Liver (tissue), 9 donors: ENCODE measurements around the gene DPYD. TPM values are rescaled to one million over a fixed set of nuclear protein-coding genes. Genes with fewer than 3 reads are reported as not detected.

Experiments
- DNase-seq: peaks from one replicate; pipeline ENCODE4 v3.0.0-alpha.2; 2017; ENCODE audit warnings: low spot score
- H3K27ac ChIP-seq, 2 donors: one replicate each; pipeline ENCODE4 v1.7.0; 2013; ENCODE audit warnings: inconsistent platforms in 2 of 2, low read length in 2 of 2, control low read depth in 1 of 2, low read depth in 1 of 2, mild to moderate bottlenecking in 1 of 2
- H3K27me3 ChIP-seq, 4 donors: one replicate each; pipeline versions ENCODE4 v1.6.1 to v1.7.0; 2013; ENCODE audit warnings: low read length in 3 of 4, inconsistent platforms in 1 of 4, mild to moderate bottlenecking in 1 of 4, moderate library complexity in 1 of 4; ENCODE audit not compliant: control insufficient read depth in 4 of 4, insufficient read depth in 4 of 4
- H3K36me3 ChIP-seq, 4 donors: one replicate each; pipeline versions ENCODE4 v1.6.1 to v1.7.0; 2013; ENCODE audit warnings: low read length in 3 of 4, mild to moderate bottlenecking in 3 of 4, low read depth in 1 of 4, moderate library complexity in 1 of 4; ENCODE audit not compliant: control insufficient read depth in 4 of 4, insufficient read depth in 3 of 4
- H3K4me1 ChIP-seq, 4 donors: one replicate each; pipeline versions ENCODE4 v1.6.1 to v1.7.0; 2013; ENCODE audit warnings: low read length in 3 of 4, mild to moderate bottlenecking in 3 of 4, moderate library complexity in 1 of 4; ENCODE audit not compliant: control insufficient read depth in 4 of 4, insufficient read depth in 4 of 4
- H3K4me3 ChIP-seq, 3 donors: one replicate each; pipeline versions ENCODE4 v1.6.1 to v1.7.0; 2013; ENCODE audit warnings: low read length in 3 of 3, control low read depth in 1 of 3, low read depth in 1 of 3, mild to moderate bottlenecking in 1 of 3
- H3K9ac ChIP-seq, 2 donors: one replicate each; pipeline ENCODE4 v1.7.0; 2013; ENCODE audit warnings: low read length in 2 of 2, mild to moderate bottlenecking in 2 of 2, moderate library complexity in 2 of 2, control low read depth in 1 of 2, low read depth in 1 of 2
- H3K9me3 ChIP-seq, 4 donors: one replicate each; pipeline versions ENCODE4 v1.6.1 to v1.7.0; 2013; ENCODE audit warnings: low read length in 3 of 4; ENCODE audit not compliant: control insufficient read depth in 4 of 4
- EGR1 ChIP-seq, 2 donors: IDR thresholded peaks; 2 replicates each; pipeline ENCODE4 v1.6.1; 2016 to 2018; ENCODE audit warnings: antibody characterized with exemption in 2 of 2, low read depth in 2 of 2
- FOXA1 ChIP-seq: IDR thresholded peaks from 2 replicates; pipeline ENCODE4 v1.6.1; 2016; ENCODE audit warnings: antibody characterized with exemption
- FOXA2 ChIP-seq: IDR thresholded peaks from 2 replicates; pipeline ENCODE4 v1.6.1; 2016; ENCODE audit warnings: antibody characterized with exemption
- HNF4A ChIP-seq, 2 donors: conservative IDR thresholded peaks; 2 replicates each; pipeline ENCODE4 v1.6.1; 2016; ENCODE audit warnings: antibody characterized with exemption in 2 of 2, mild to moderate bottlenecking in 2 of 2
- HNF4G ChIP-seq: IDR thresholded peaks from 2 replicates; pipeline ENCODE4 v1.6.1; 2016; ENCODE audit warnings: antibody characterized with exemption
- JUND ChIP-seq, 2 donors: IDR thresholded peaks; 2 replicates each; pipeline ENCODE4 v1.6.1; 2016; ENCODE audit warnings: antibody characterized with exemption in 2 of 2
- NR2F2 ChIP-seq: IDR thresholded peaks from 2 replicates; pipeline ENCODE4 v1.6.1; 2016; ENCODE audit warnings: antibody characterized with exemption
- RAD21 ChIP-seq, 2 donors: IDR thresholded peaks; 2 replicates each; pipeline ENCODE4 v1.6.1; 2016; ENCODE audit warnings: antibody characterized with exemption in 2 of 2, mild to moderate bottlenecking in 2 of 2
- RXRA ChIP-seq, 2 donors: IDR thresholded peaks; 2 replicates each; pipeline ENCODE4 v1.6.1; 2017 to 2018; ENCODE audit warnings: antibody characterized with exemption in 2 of 2, mild to moderate bottlenecking in 1 of 2
- SP1 ChIP-seq: IDR thresholded peaks from 2 replicates; pipeline ENCODE4 v1.6.1; 2018; ENCODE audit warnings: antibody characterized with exemption, mild to moderate bottlenecking
- TAF1 ChIP-seq: conservative IDR thresholded peaks from 2 replicates; pipeline ENCODE4 v1.6.1; 2016; ENCODE audit warnings: antibody characterized with exemption, mild to moderate bottlenecking
- YY1 ChIP-seq: IDR thresholded peaks from 2 replicates; pipeline ENCODE4 v1.6.1; 2016; ENCODE audit warnings: antibody characterized with exemption, mild to moderate bottlenecking
- ZBTB33 ChIP-seq: IDR thresholded peaks from 2 replicates; pipeline ENCODE4 v1.6.1; 2016; ENCODE audit warnings: antibody characterized with exemption
- WGBS: extraction: QIAGEN DNeasy Blood & Tissue Kit; methylation state at CpG from one replicate; pipeline ENCODE4 v1.1.7; 2013; 5-methylcytosine and 5-hydroxymethylcytosine counted together
- polyA plus RNA-seq, 2 donors: library from polyadenylated mRNA; stranded (reverse) in 1 of 2; unstranded in 1 of 2; fragments of 200-250 nt in 1 of 2; fragments of >200 nt in 1 of 2; fragmentation: Nextera tagmentation in 1 of 2; extraction: Ambion mirVana in 1 of 2; gene quantifications; one replicate each; pipeline versions ENCODE4 v1.2.1 to v1.2.3, GENCODE V29; 2013 to 2015
- total RNA-seq, 2 donors: library from RNA; depleted of rRNA; stranded (reverse); fragments of >200 nt; gene quantifications; one replicate each; pipeline ENCODE4 v1.2.3, GENCODE V29; 2014
- TF ChIP-seq, protein P1 (sequence below): fragments of 150-350 bp; IDR thresholded peaks from 2 replicates; pipeline ENCODE4 v1.5.1; 2017; ENCODE audit warnings: improper control_type of control experiment, low read depth, low read length; ENCODE audit not compliant: missing input control
- donor health status: healthy.
- donor health status: healthy.
- donor health status: healthy.
- donor health status: healthy.
- donor health status: healthy.

DPYD gene
- total and polyA plus RNA-seq, 4 donors, result 16.2 to 142 (median 47.0) TPM

DNA sequence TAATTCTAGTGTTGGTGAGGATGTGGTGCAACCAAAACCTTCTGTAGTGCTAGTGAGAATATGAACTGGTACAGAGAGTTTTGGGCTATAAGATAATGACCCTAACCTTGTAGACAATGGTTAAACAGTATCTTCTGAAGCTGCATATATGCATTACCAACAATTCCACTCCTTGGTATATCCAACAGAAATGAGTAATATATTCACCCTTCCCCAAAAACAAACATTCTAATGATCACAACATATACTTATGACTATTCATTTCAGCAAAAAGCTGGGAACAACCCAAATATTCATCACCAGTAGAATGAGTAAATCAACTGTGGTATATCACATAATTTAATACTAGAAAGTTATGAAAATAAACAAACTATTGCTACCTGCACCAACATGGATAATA lies 39.6 kb upstream of the DPYD start:
- Histone ChIP-seq H3K9me3 (no peaks in the 10 kb centered on the region), H3K27ac (no peak overlapping the region), H3K4me3 (no peak overlapping the region), H3K27me3 (no peaks in the 10 kb centered on the region), H3K4me1 (no peaks in the 10 kb centered on the region), H3K9ac (no peak overlapping the region), H3K36me3 (no peaks in the 10 kb centered on the region)
- no peak for DNase-seq
- TF ChIP-seq RAD21 (IDR thresholded peaks at IDR 0.05) (no peak), FOXA1 (no peak)
- TF ChIP-seq, protein P1, sequence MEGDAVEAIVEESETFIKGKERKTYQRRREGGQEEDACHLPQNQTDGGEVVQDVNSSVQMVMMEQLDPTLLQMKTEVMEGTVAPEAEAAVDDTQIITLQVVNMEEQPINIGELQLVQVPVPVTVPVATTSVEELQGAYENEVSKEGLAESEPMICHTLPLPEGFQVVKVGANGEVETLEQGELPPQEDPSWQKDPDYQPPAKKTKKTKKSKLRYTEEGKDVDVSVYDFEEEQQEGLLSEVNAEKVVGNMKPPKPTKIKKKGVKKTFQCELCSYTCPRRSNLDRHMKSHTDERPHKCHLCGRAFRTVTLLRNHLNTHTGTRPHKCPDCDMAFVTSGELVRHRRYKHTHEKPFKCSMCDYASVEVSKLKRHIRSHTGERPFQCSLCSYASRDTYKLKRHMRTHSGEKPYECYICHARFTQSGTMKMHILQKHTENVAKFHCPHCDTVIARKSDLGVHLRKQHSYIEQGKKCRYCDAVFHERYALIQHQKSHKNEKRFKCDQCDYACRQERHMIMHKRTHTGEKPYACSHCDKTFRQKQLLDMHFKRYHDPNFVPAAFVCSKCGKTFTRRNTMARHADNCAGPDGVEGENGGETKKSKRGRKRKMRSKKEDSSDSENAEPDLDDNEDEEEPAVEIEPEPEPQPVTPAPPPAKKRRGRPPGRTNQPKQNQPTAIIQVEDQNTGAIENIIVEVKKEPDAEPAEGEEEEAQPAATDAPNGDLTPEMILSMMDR, result no peak

DNA sequence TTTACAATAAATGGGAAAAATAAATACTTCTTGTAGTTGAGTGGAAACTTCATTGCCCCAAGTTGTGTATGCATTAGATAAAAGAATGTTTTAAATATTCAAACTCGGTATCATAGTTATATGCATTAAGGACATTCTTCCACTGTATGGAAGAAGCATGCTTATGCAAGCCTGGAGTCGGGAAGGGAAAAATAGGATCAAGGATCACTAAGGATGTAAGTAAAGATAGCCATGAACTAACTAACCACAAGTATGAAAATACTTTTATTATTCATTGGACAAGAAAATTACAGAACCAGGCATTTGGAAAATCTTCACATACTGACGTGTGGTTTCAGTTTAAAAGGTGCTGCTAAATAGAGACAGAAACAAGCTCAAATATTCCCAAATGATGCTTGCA lies 26.9 kb upstream of the DPYD start:
- Histone ChIP-seq H3K27me3 (no peaks in the 10 kb centered on the region), H3K4me3 (no peak overlapping the region), H3K9me3 (no peaks in the 10 kb centered on the region), H3K36me3 (no peaks in the 10 kb centered on the region), H3K9ac (no peak overlapping the region), H3K4me1 (no peaks in the 10 kb centered on the region), H3K27ac (no peak overlapping the region)
- TF ChIP-seq JUND (IDR thresholded peaks at IDR 0.05), result no peak
- no peak for TF ChIP-seq YY1
- no peak for TF ChIP-seq FOXA2
- TF ChIP-seq RAD21 (IDR thresholded peaks at IDR 0.05), result no peak
- no peak for TF ChIP-seq HNF4A (conservative IDR thresholded peaks at IDR 0.05)
- no peak for TF ChIP-seq HNF4G
- TF ChIP-seq SP1, result no peak
- 88% methylated on average over 3 of the region's 3 CpGs for WGBS
- no peak for DNase-seq

DNA sequence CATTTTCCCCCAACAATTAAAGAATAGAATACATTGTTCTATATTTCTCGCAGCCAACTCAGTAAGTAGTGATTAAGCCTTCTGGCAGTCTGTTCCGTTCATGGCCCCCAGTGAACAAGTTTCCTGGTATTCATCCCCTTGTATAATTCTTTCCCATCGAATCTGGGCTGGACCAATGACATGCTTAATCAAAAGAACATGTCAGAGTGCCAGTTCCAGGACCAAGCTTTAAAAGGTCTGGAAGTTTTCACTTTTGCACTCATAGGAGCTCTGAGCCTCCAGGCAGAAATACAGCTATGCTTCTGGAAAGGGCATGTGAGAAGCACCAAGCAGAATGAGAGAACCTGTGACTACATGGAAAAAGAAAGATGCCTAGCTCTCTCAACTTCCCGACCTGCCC lies 22.5 kb upstream of the DPYD start:
- no peak for DNase-seq
- Histone ChIP-seq H3K4me3 (no peak overlapping the region), H3K27ac (no peak overlapping the region), H3K4me1 (no peaks in the 10 kb centered on the region), H3K36me3 (no peaks in the 10 kb centered on the region), H3K9ac (no peak overlapping the region), H3K27me3 (no peaks in the 10 kb centered on the region), H3K9me3 (no peaks in the 10 kb centered on the region)
- 80% methylated on average over 4 of the region's 4 CpGs for WGBS
- TF ChIP-seq SP1 (no peak), FOXA2 (no peak), TAF1 (no peak), ZBTB33 (no peak), JUND (IDR thresholded peaks at IDR 0.05) (no peak), NR2F2 (no peak), RXRA (IDR thresholded peaks at IDR 0.05) (no peak), EGR1 (IDR thresholded peaks at IDR 0.05; ENCODE audit: low read depth in 2 of 2) (no peak), YY1 (no peak), HNF4G (no peak), HNF4A (conservative IDR thresholded peaks at IDR 0.05) (no peak)
